ENCODE data around the gene NQO1. TPM values are rescaled to one million over a fixed set of nuclear protein-coding genes. Genes with fewer than 3 reads are reported as not detected.
"Not testable (repeated sequence)": the region's sequence is repeated elsewhere in the genome, so short reads cannot be mapped to it uniquely, and the experiment has no call there.

The NQO1 gene
- total RNA-seq, 1 donor from 2014 or later = 7.2 TPM

DNA sequence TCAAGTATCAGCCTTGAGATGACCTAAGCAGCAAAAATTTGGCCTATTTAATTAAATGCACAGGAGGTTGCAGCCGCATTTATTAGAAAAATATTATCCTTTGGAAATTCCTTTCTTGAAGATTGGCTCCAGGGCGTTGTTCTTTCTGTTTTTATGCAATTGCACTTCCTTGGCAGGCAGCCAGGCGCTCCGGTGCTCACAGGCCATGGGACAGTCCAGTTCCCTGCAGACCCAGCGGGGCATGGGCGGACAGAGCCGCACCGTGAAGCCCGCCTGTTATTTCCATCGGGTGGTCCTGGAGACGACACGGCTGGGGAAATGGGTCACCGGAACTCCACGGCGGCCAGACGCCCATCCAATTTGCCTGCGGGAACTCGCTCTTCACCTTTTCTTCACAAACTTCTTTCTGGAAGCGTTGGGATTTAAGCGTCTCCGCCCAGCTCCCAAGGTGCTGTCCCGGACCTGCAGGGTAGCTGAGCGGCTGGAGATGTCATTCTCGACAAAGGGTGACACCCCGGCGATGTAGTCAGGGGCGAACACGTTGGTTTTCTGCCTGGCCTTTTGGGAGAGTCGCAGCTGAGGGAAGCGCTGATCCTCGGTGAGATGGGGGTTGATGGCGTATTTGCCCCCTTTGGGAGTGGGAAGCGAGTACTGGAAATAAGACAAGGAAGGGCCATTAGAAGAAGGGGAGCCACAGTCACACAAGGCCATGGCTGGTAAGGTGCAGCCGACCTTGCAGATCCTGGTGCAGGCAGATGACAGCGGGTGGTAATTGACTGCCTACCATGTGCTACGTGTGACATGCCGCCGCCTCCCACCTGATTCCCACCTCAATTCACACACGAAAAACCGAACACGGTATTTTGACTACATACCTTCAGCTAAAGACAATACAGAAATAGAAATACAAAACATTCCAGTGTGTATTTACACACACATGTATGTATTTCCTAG, 15.9 kb upstream of the NQO1 start:
- peaks cover 4% of the 10 kb centered on the region for H3K36me3 Mint-ChIP-seq (ENCODE audit: unreplicated experiment)
- TF ChIP-seq, protein P1, sequence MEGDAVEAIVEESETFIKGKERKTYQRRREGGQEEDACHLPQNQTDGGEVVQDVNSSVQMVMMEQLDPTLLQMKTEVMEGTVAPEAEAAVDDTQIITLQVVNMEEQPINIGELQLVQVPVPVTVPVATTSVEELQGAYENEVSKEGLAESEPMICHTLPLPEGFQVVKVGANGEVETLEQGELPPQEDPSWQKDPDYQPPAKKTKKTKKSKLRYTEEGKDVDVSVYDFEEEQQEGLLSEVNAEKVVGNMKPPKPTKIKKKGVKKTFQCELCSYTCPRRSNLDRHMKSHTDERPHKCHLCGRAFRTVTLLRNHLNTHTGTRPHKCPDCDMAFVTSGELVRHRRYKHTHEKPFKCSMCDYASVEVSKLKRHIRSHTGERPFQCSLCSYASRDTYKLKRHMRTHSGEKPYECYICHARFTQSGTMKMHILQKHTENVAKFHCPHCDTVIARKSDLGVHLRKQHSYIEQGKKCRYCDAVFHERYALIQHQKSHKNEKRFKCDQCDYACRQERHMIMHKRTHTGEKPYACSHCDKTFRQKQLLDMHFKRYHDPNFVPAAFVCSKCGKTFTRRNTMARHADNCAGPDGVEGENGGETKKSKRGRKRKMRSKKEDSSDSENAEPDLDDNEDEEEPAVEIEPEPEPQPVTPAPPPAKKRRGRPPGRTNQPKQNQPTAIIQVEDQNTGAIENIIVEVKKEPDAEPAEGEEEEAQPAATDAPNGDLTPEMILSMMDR (IDR thresholded peaks at IDR 0.05; ENCODE audit: partially characterized antibody, unreplicated experiment) = no peak
- H3K4me3 Mint-ChIP-seq (ENCODE audit: unreplicated experiment) = no peak overlapping the region
- no peak for DNase-seq
- no peak overlapping the region for H3K27ac Mint-ChIP-seq (ENCODE audit: unreplicated experiment)
- H3K9me3 Mint-ChIP-seq (ENCODE audit: unreplicated experiment) = peaks cover 2% of the 10 kb centered on the region
- no peaks in the 10 kb centered on the region for H3K4me1 Mint-ChIP-seq (ENCODE audit: low read depth, unreplicated experiment)
- peaks cover 2% of the 10 kb centered on the region for H3K27me3 Mint-ChIP-seq (ENCODE audit: unreplicated experiment)

DNA sequence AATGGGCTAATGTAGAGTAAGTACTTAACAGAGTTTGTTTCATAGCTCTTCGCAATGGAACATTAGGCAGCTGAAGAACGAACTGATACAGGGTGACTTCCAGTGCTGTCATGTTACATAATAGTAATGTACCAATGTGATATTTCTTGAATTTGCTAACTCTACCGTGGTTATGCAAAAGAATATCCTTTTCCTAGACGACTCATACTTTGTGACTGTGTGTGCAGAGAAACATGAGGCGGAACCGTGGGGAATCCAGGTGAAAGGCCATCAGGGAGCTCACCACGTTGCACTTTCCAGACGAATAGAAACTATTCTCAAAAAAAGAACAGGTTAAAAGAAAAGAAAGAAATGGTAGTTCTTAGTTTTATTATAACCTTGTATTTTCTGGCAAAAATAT, 15.2 kb upstream of the NQO1 start:
- Mint-ChIP-seq H3K27ac (ENCODE audit: unreplicated experiment) (no peak overlapping the region), H3K4me1 (ENCODE audit: low read depth, unreplicated experiment) (no peaks in the 10 kb centered on the region), H3K4me3 (ENCODE audit: unreplicated experiment) (no peak overlapping the region), H3K9me3 (ENCODE audit: unreplicated experiment) (peaks cover 5% of the 10 kb centered on the region), H3K27me3 (ENCODE audit: unreplicated experiment) (peaks cover 2% of the 10 kb centered on the region), H3K36me3 (ENCODE audit: unreplicated experiment) (peaks cover 4% of the 10 kb centered on the region)
- DNase-seq = no peak
- TF ChIP-seq, protein P1 (IDR thresholded peaks at IDR 0.05; ENCODE audit: partially characterized antibody, unreplicated experiment) = no peak

DNA sequence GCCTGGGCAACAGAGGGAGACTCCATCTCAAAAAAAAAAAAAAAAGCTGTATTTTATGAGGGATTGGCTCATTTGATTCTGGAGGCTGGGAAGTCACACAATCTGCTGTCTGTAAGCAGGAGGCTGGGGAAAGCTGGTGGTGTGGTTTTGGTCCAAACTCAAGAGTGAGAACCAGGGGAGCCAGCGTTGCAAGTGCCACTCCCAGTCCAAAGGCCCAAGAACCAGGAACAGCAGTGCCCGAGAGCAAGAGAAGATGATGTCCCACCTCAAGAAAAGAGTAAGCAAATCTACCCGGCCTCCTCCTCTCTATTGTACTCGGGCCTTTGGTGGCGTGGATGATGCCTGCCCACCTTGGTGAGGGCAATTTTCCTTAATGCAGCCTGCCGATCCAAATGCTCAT, 5.7 kb upstream of the NQO1 start:
- no peak overlapping the region for H3K27ac Mint-ChIP-seq (ENCODE audit: unreplicated experiment)
- H3K4me3 Mint-ChIP-seq (ENCODE audit: unreplicated experiment) = no peak overlapping the region

DNA sequence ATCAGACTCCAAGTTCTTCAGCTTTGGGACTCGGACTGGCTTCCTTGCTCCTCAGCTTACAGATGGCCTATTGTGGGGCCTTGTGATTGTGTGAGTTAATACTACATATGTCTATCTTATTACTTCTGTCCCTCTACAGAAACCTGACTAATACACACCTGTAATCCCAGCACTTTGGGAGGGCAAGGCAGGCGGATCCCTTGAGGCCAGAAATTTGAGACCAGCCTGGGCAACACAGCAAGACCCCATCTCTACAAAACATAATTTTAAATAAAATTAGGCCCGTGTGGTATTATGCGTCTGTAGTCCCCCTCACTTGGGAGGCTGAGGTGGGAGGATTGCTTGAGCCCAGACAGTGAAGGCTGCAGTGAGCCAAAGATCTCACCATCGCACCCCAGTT, 4.9 kb upstream of the NQO1 start:
- not testable (repeated sequence) for H3K4me3 Mint-ChIP-seq (ENCODE audit: unreplicated experiment); DNase-seq; H3K36me3 Mint-ChIP-seq (ENCODE audit: unreplicated experiment); H3K27ac Mint-ChIP-seq (ENCODE audit: unreplicated experiment); H3K4me1 Mint-ChIP-seq (ENCODE audit: low read depth, unreplicated experiment); H3K27me3 Mint-ChIP-seq (ENCODE audit: unreplicated experiment); H3K9me3 Mint-ChIP-seq (ENCODE audit: unreplicated experiment)

More for the DNA sequence above, 5.7 kb upstream of the NQO1 start:
- DNase-seq = no peak
- H3K9me3 Mint-ChIP-seq (ENCODE audit: unreplicated experiment) = peaks cover 5% of the 10 kb centered on the region
- H3K4me1 Mint-ChIP-seq (ENCODE audit: low read depth, unreplicated experiment) = no peaks in the 10 kb centered on the region
- TF ChIP-seq, protein P1 (IDR thresholded peaks at IDR 0.05; ENCODE audit: partially characterized antibody, unreplicated experiment) = no peak
- peaks cover 2% of the 10 kb centered on the region for H3K27me3 Mint-ChIP-seq (ENCODE audit: unreplicated experiment)
- H3K36me3 Mint-ChIP-seq (ENCODE audit: unreplicated experiment) = no peaks in the 10 kb centered on the region

DNA sequence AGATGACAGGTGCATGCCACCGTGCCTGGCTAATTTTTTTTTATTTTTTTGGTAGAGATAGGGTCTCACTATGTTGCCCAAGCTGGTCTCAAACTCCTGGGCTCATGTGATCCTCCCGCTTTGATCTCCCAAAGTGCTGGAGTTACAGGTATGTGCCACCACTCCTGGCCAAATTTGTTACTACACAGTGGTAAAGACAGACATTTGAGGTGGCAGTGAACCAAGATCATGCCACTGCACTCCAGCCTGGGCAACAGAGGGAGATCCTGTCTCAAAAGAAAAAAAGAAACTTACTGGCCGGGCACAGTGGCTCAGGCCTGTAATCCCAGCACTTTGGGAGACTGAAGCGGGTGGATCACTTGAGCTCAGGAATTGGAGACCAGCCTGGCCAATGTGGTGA, 2.7 kb upstream of the NQO1 start:
- not testable (repeated sequence) for DNase-seq; H3K4me1 Mint-ChIP-seq (ENCODE audit: low read depth, unreplicated experiment); H3K9me3 Mint-ChIP-seq (ENCODE audit: unreplicated experiment); H3K27me3 Mint-ChIP-seq (ENCODE audit: unreplicated experiment); H3K27ac Mint-ChIP-seq (ENCODE audit: unreplicated experiment); H3K36me3 Mint-ChIP-seq (ENCODE audit: unreplicated experiment); H3K4me3 Mint-ChIP-seq (ENCODE audit: unreplicated experiment)

DNA sequence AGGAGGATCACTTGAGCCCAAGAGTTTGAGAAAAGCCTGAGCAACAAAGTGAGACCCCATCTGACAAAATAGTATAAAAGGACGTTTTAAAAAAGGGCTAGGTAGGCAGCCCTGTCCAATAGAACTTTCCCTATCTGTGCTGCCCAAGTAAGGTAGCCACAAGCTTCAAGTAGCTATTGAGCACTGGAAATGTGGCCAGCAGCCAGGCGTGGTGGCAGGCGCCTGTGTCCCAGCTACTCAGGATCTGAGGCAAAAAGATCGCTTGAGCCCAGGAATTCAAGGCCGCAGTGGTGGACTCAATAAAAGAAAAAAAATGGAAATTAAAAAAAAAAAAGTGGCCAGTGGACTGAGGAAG, 1.5 kb upstream of the NQO1 start:
- DNase-seq = no peak
- Mint-ChIP-seq H3K4me3 (ENCODE audit: unreplicated experiment) (no peak overlapping the region), H3K27me3 (ENCODE audit: unreplicated experiment) (peaks cover 4% of the 10 kb centered on the region), H3K4me1 (ENCODE audit: low read depth, unreplicated experiment) (peaks cover 10% of the 10 kb centered on the region), H3K9me3 (ENCODE audit: unreplicated experiment) (peaks cover 2% of the 10 kb centered on the region), H3K36me3 (ENCODE audit: unreplicated experiment) (no peaks in the 10 kb centered on the region), H3K27ac (ENCODE audit: unreplicated experiment) (no peak overlapping the region)
- TF ChIP-seq, protein P1 (IDR thresholded peaks at IDR 0.05; ENCODE audit: partially characterized antibody, unreplicated experiment) = no peak

Measured in glutamatergic neuron (in vitro differentiated cells).